Measurements from ENCODE around the gene ADCY7.

The ADCY7 gene

DNA sequence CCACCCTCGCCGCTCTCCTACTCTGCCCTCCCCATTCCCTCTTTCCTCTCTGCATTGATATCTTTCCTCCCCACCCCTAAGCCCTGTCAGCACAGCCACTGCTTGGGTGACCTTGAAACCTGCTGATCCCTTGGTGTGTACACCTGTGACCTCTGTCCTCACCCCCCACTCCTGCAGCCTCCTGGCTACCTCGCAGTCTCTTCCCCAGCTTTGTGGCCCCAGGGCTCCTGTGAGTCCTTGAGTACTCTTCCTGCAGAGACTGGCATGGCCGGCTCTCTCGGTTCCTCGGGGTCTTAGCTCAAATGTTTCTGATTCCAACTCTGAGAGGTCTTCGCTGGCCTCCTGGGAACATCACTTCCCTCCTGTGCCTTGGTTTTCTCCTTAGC is 31.7 kb downstream of the ADCY7 start:
- H3K9me3 ChIP-seq (ENCODE audit: insufficient read depth, low read depth, low read length), result no peaks in the 10 kb centered on the region
- no peak overlapping the region for H3K27ac ChIP-seq (ENCODE audit: low read length)
- H3K27me3 ChIP-seq (ENCODE audit: insufficient read depth, low read length), result no peaks in the 10 kb centered on the region
- no peaks in the 10 kb centered on the region for H3K36me3 ChIP-seq (ENCODE audit: insufficient read depth, low read depth, low read length)
- H3K9ac ChIP-seq (ENCODE audit: low read depth, low read length), result no peak overlapping the region; the same call in 1 of the 2 replicates
- H3K4me1 ChIP-seq (ENCODE audit: insufficient read depth, low read length), result no peaks in the 10 kb centered on the region; the same call in 1 of the 2 replicates
- H3K4me3 ChIP-seq (ENCODE audit: low read length), result no peak overlapping the region

DNA sequence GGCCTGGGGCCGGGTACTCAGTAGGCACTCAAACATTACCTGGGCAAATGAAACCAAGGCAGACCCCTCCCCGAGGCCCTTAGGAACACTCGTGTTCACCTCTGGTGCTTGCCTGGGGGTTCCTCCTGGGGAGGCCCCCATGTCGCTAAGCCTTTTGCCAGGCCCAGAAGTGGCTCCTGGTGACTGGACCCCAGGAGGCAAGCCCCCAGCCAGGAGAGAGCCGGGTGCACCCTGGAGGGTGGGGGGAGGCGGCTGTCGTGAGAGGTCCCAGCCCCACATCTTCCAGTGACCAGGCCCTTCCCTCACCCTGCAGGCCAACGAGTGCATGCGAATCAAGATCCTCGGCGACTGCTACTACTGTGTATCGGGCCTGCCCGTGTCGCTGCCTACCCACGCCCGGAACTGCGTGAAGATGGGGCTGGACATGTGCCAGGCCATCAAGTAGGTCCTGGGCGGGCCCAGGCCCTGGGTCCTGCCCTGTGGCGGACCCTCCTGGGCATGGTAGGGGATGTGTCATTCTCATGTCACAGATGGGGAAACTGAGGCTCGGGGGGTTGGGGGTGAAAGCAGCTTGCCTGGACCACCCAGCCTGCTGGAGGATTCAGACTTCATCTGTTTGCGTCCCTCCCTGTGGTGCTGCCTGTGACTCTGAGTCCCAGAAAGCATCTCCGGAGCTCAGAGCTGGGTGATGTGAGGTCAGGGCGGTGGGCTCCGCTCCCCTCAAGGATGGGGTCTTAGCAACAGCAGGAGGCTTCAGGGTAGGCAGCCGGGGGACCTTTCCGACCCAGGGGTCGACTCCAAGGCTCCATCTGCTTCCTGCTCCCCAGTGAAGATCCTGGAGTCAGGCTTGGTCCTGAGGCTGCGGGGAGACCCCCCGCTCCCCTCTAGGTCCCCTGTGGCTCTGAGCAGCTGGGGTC is 32.5 kb downstream of the ADCY7 start:
- Histone ChIP-seq H3K4me3 (ENCODE audit: low read length) (no peak overlapping the region), H3K27me3 (ENCODE audit: insufficient read depth, low read length) (no peaks in the 10 kb centered on the region), H3K9ac (ENCODE audit: low read depth, low read length) (no peak overlapping the region), H3K36me3 (ENCODE audit: insufficient read depth, low read depth, low read length) (no peaks in the 10 kb centered on the region), H3K9me3 (ENCODE audit: insufficient read depth, low read depth, low read length) (no peaks in the 10 kb centered on the region), H3K4me1 (ENCODE audit: insufficient read depth, low read length) (no peaks in the 10 kb centered on the region; the same call in 1 of the 2 replicates), H3K27ac (ENCODE audit: low read length) (no peak overlapping the region)

DNA sequence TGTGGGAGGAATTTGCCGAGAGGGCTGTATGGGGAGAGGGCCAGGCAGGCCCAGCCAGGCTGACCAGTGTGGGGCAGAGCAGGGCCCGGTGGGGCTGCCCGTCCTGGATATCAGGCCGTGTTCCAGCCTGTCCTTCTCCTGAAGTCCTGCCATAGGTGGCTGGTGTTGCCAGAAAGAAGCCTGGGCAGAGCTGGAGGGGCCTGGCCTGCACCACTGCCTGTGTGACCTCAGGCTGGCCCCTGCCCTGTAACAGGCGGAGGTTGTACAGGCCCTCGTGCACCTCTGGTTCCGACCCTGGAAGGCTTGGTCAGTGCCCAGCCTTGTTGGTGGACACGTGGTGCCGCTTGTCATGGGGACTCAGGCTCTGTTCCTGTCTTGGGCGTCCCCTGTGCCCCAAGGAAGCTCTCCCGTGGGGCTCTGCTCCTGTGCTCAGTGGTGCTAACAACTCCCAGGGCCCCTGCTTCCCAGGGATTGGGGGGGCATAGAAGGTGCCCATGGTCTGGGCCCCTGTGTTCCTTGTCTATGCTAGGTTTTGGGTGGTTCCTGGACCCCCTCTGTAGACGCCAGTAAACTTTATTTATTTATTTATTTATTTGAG is 33.3 kb downstream of the ADCY7 start:
- H3K36me3 ChIP-seq (ENCODE audit: insufficient read depth, low read depth, low read length), result no peaks in the 10 kb centered on the region
- H3K27me3 ChIP-seq (ENCODE audit: insufficient read depth, low read length), result no peaks in the 10 kb centered on the region
- H3K9me3 ChIP-seq (ENCODE audit: insufficient read depth, low read depth, low read length), result no peaks in the 10 kb centered on the region
- H3K9ac ChIP-seq (ENCODE audit: low read depth, low read length), result no peak overlapping the region
- no peak overlapping the region for H3K4me3 ChIP-seq (ENCODE audit: low read length)
- no peak overlapping the region for H3K27ac ChIP-seq (ENCODE audit: low read length)
- H3K4me1 ChIP-seq (ENCODE audit: insufficient read depth, low read length), result no peaks in the 10 kb centered on the region; the same call in 1 of the 2 replicates

DNA sequence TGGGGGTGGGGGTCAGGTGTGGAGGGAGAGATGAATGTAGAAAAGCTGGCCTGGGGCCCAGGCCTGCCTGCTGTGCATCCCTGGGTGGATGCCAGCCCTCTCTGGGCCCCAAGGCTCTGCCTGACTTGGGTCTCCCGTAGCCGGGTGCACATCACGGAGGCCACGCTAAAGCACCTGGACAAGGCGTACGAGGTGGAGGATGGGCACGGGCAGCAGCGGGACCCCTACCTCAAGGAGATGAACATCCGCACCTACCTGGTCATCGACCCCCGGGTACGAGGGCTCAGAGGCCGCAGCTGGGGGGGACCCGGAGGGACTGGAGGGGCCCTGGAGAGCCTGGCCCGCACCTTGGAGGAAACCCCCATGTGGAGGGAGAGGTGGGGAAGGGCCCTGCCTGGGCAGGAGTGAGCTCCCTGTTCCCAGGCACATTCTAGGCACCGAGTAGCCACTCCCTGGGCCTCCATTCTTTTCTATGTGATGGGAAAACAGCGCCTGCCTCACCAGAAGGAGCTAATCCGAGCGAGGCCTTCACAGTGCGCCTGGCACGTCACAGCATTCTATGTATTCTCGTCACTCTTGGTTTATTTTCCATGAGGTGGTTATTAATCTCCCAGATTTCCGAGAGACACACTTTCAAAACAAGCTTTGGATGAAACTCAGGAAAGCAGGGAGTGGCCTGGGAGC is 34.7 kb downstream of the ADCY7 start:
- H3K9ac ChIP-seq (ENCODE audit: low read depth, low read length), result no peak overlapping the region
- no peak overlapping the region for H3K27ac ChIP-seq (ENCODE audit: low read length)
- H3K9me3 ChIP-seq (ENCODE audit: insufficient read depth, low read depth, low read length), result no peaks in the 10 kb centered on the region
- H3K4me1 ChIP-seq (ENCODE audit: insufficient read depth, low read length), result no peaks in the 10 kb centered on the region; the same call in 1 of the 2 replicates
- no peak overlapping the region for H3K4me3 ChIP-seq (ENCODE audit: low read length)
- no peaks in the 10 kb centered on the region for H3K27me3 ChIP-seq (ENCODE audit: insufficient read depth, low read length)
- no peaks in the 10 kb centered on the region for H3K36me3 ChIP-seq (ENCODE audit: insufficient read depth, low read depth, low read length)

DNA sequence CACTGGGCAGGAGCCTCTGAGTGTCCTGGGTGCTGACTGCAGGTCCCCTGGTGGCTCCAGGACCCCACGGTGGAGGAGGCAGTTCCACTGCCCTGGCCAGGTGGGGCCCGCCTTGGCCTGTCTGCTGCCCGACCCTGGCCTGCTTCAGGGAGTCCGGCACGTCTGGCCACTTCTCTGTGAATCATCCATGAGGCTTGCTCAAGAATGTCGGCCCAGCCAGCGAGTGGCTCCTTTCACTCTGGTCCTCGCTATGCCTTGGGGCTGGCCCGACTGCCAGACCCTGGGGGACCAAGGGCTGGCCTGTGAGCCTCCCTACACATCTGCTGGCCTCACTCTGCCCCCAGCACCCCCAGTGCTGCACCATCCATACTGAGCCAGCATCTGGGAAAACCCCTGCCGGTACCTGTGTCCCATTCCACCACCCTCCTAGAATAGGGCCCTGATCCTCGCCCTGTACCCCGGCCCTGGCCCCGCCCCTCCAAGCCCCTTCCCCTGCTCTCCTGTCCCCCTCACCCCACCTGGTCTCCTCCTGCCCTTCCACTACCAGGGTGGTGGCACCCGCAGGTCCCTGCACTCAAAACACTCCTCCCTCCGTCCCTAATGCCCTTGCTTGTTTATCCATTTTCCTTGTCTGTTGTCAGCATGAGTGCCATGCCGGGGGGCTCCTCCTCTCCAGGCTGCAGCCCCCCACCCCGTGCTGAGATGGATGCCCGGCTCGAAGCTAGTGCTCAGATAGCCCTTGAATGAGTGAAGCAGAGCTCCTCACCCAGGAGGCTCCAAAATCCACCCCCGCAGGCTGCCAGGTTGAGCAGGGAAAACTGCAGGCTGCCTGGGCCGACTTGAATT is 35.5 kb downstream of the ADCY7 start:
- no peak overlapping the region for H3K9ac ChIP-seq (ENCODE audit: low read depth, low read length)
- no peaks in the 10 kb centered on the region for H3K9me3 ChIP-seq (ENCODE audit: insufficient read depth, low read depth, low read length)
- H3K36me3 ChIP-seq (ENCODE audit: insufficient read depth, low read depth, low read length), result no peaks in the 10 kb centered on the region
- no peak overlapping the region for H3K27ac ChIP-seq (ENCODE audit: low read length)
- no peak overlapping the region for H3K4me3 ChIP-seq (ENCODE audit: low read length)
- no peaks in the 10 kb centered on the region for H3K27me3 ChIP-seq (ENCODE audit: insufficient read depth, low read length)
- no peaks in the 10 kb centered on the region; the same call in 1 of the 2 replicates for H3K4me1 ChIP-seq (ENCODE audit: insufficient read depth, low read length)

DNA sequence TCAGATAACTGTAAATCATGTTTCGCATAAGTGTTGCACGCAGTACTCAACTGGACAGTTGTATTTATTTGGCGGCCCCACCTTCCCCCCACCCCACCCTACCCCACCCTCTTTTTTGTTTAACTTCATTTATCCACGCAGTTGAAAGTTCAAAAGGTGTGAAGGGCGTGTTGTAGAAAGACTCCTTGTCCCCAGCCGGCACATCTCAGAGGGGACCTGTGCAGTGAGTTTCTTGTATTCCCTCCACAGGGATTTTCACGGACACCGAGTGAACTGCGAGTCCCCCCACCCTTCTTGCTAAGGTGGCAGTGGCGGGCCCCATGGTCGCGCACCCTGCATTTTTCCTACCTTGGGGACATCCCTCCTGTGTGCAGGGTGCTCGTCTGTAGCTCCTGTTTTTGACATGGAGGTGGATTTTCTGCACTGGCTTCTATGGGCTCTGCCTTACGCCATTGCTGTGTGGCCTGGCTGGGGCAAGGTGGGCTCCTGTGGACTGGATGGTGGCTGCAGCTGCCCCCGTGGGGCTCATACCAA is 36.2 kb downstream of the ADCY7 start:
- Histone ChIP-seq H3K27ac (ENCODE audit: low read length) (no peak overlapping the region), H3K4me1 (ENCODE audit: insufficient read depth, low read length) (no peaks in the 10 kb centered on the region; the same call in 1 of the 2 replicates), H3K36me3 (ENCODE audit: insufficient read depth, low read depth, low read length) (no peaks in the 10 kb centered on the region), H3K9ac (ENCODE audit: low read depth, low read length) (no peak overlapping the region), H3K4me3 (ENCODE audit: low read length) (no peak overlapping the region), H3K9me3 (ENCODE audit: insufficient read depth, low read depth, low read length) (no peaks in the 10 kb centered on the region), H3K27me3 (ENCODE audit: insufficient read depth, low read length) (no peaks in the 10 kb centered on the region)

DNA sequence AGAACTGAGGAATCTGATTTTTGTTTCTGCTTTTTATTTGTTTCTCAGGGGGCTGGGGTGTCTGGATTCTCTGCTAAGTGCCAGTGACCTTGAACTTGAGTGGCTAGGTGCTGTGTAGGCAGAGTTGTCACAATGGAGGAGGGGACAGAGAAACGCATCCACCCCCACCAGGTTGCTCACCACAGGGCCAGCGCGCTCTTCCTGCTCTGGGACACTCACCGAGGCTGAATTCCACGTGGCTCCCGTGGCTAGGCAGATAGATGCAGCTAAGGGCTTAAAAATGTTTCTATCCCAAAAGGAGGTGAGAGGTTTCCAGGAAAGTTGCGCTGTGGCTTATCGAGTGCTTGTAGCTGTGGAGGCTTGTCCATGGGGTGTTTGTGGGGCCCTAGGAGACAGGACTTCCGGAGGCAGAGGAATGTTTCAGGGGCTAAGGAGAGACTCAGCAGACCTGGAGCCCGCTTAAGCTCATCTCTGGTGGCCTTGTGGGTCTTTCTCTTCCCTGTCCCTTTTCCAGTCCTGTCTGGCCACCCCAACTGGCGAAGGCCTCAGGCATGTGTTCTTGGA is 36.8 kb downstream of the ADCY7 start:
- Histone ChIP-seq H3K4me1 (ENCODE audit: insufficient read depth, low read length) (no peaks in the 10 kb centered on the region; the same call in 1 of the 2 replicates), H3K9ac (ENCODE audit: low read depth, low read length) (no peak overlapping the region), H3K27me3 (ENCODE audit: insufficient read depth, low read length) (no peaks in the 10 kb centered on the region), H3K9me3 (ENCODE audit: insufficient read depth, low read depth, low read length) (no peaks in the 10 kb centered on the region), H3K4me3 (ENCODE audit: low read length) (no peak overlapping the region), H3K27ac (ENCODE audit: low read length) (no peak overlapping the region), H3K36me3 (ENCODE audit: insufficient read depth, low read depth, low read length) (no peaks in the 10 kb centered on the region)

DNA sequence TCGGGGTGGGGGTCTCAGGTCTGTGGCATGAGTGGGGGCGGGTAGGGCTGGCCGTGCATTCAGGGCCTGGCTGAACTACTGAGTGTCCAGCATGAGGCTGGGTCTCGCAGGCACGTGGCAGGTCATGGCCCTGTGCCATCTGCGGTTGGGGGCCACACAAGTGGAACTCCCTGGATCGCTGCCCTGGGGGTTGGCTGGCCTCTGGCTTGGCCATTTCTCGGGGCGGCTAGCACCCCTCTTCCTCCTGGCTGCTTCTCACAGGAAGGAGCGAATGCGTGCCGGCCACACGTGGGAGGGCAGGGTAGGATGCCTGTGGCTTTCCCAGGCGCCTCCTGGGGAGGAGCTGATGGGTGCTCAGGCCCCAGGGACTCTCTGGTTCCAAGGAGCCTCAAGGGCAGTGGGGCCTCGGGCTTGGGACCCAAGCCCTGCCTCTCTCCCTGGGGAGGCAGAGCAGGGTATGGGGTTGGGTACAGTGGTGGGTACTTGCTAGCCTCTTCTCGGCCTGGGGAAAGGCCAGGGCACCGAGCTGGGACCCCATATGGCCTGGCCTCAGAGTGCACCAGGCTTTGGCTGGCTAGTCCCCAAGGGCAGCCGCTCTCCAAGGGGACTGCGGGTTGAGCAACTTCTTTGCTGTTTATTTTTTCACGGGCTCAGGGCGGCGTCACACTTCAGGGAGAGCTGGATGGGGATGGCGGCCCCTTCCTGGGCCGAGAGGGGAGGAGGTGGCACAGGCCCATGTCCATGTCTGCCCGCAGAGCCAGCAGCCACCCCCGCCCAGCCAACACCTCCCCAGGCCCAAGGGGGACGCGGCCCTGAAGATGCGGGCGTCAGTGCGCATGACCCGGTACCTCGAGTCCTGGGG is 37.5 kb downstream of the ADCY7 start:
- no peaks in the 10 kb centered on the region for H3K4me1 ChIP-seq (ENCODE audit: insufficient read depth, low read length)
- no peaks in the 10 kb centered on the region for H3K36me3 ChIP-seq (ENCODE audit: insufficient read depth, low read depth, low read length)
- H3K9ac ChIP-seq (ENCODE audit: low read depth, low read length), result no peak overlapping the region
- H3K4me3 ChIP-seq (ENCODE audit: low read length), result no peak overlapping the region
- no peak overlapping the region for H3K27ac ChIP-seq (ENCODE audit: low read length)
- no peaks in the 10 kb centered on the region for H3K27me3 ChIP-seq (ENCODE audit: insufficient read depth, low read length)
- no peaks in the 10 kb centered on the region for H3K9me3 ChIP-seq (ENCODE audit: insufficient read depth, low read depth, low read length)

DNA sequence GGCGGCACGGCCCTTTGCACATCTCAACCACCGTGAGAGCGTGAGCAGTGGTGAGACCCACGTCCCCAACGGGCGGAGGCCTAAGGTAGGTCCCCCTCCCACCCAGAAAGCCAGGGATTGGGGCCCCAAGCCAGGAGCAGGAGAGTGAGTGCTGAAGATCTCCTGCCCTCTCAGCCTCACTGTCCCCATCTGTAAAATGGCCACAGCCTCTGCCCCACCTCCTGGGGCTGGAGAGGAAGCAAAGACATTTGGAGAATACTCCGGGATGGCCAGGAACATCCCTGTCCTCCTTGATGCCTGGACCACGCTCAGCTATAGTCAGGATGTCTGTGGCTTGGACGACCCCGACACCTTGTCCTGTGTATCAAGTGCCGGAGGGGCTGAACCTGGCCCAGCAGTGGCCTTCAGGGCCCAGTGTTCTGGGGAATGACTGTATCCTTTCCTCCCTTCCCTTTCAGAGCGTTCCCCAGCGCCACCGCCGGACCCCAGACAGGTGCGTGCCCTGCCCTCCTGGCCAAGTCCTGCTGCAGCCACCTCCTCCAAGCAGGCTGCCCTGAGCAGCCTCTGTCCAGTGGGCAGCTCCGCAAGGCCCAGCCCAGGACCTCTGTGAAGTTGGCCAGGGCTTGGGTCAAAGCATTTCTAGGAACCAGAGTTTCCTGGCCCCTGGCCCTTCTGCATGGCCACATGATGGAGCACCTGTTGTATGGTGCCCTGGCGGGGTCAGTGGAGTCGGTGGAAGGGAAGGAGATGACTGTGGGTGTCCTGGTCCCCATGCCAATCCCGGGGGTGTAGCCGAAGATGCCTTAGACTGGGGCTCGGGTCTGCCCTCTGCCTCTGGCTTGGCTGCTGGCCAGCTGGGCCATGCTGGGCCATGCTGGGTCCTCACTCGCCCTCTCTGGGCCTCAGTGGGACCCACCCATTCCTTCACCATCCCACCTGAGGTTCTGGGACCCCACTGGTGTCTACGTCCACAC is 38.4 kb downstream of the ADCY7 start:
- H3K27ac ChIP-seq (ENCODE audit: low read length), result no peak overlapping the region
- no peaks in the 10 kb centered on the region for H3K27me3 ChIP-seq (ENCODE audit: insufficient read depth, low read length)
- H3K9ac ChIP-seq (ENCODE audit: low read depth, low read length), result no peak overlapping the region
- no peak overlapping the region for H3K4me3 ChIP-seq (ENCODE audit: low read length)
- H3K36me3 ChIP-seq (ENCODE audit: insufficient read depth, low read depth, low read length), result no peaks in the 10 kb centered on the region
- no peaks in the 10 kb centered on the region for H3K4me1 ChIP-seq (ENCODE audit: insufficient read depth, low read length)
- H3K9me3 ChIP-seq (ENCODE audit: insufficient read depth, low read depth, low read length), result no peaks in the 10 kb centered on the region

Data from iPS-20b (cell line).